C4-2B (cell line): ENCODE results near the gene CEP85.

Experiments
- CTCF ChIP-seq: fragments of 450-650 bp; conservative IDR thresholded peaks from 2 replicates; pipeline ENCODE4 v1.5.1; 2017; ENCODE audit warnings: mild to moderate bottlenecking
- ZFX ChIP-seq: fragments of 450-650 bp; IDR thresholded peaks from 2 replicates; pipeline ENCODE4 v1.6.1; 2017

- TF ChIP-seq CTCF (no peak), ZFX (no peak)
These were observed 3.4 kb downstream of the CEP85 start for GRCh38 chr1:26237230-26237966.
